HepG2 (cell line): ENCODE measurements around the gene GGPS1. TPM values are rescaled to one million over a fixed set of nuclear protein-coding genes. Genes with fewer than 3 reads are reported as not detected.

Source experiments
- NCOA1 ChIP-seq: sonication (generic); formaldehyde crosslinking; IDR thresholded peaks from 2 replicates; pipeline ENCODE4 v1.9.0; 2021; ENCODE audit warnings: missing genetic modification reagents
- NFE2L2 ChIP-seq: fragments of 150-350 bp; IDR thresholded peaks from 2 replicates; pipeline ENCODE4 v1.6.1; 2014; ENCODE audit warnings: low read length
- NFYC ChIP-seq: IDR thresholded peaks from 2 replicates; pipeline ENCODE4 v1.6.1; 2016; ENCODE audit warnings: missing genetic modification reagents, missing compliant biosample characterization
- PRMT3 ChIP-seq: sonication (generic); formaldehyde crosslinking; IDR thresholded peaks from 2 replicates; pipeline ENCODE4 v1.8.1; 2022; ENCODE audit warnings: low read depth, mild to moderate bottlenecking, moderate library complexity, missing genetic modification reagents, borderline replicate concordance
- PRPF4 ChIP-seq: fragments of 200-400 bp; formaldehyde crosslinking; IDR thresholded peaks from 2 replicates; pipeline ENCODE4 v1.6.1; 2016; ENCODE audit warnings: low read length, low read depth; ENCODE audit not compliant: poor library complexity, severe bottlenecking
- PTBP1 ChIP-seq: fragments of 200-400 bp; formaldehyde crosslinking; IDR thresholded peaks from 2 replicates; pipeline ENCODE4 v1.6.1; 2018; ENCODE audit warnings: low read length, low read depth; ENCODE audit not compliant: poor library complexity, severe bottlenecking
- RFXAP ChIP-seq: sonication (generic); formaldehyde crosslinking; IDR thresholded peaks from 2 replicates; pipeline ENCODE4 v1.4.0; 2020; ENCODE audit warnings: missing genetic modification reagents, borderline replicate concordance
- SIX1 ChIP-seq: sonication (generic); formaldehyde crosslinking; IDR thresholded peaks from 2 replicates; pipeline ENCODE4 v1.4.0; 2020; ENCODE audit warnings: missing genetic modification reagents, borderline replicate concordance
- SKI ChIP-seq: fragments of 450-650 bp; IDR thresholded peaks from one replicate; pipeline ENCODE4 v1.6.1; 2018; ENCODE audit warnings: mild to moderate bottlenecking; ENCODE audit not compliant: partially characterized antibody
- SP4 ChIP-seq: sonication (generic); formaldehyde crosslinking; IDR thresholded peaks from 2 replicates; pipeline ENCODE4 v1.8.1; 2023; ENCODE audit warnings: mild to moderate bottlenecking, missing genetic modification reagents
- TCF7L2 ChIP-seq: IDR thresholded peaks from 2 replicates; pipeline ENCODE4 v1.6.1; 2011; ENCODE audit warnings: mild to moderate bottlenecking, low read depth, low read length, moderate library complexity
- XBP1 ChIP-seq: sonication (generic); formaldehyde crosslinking; IDR thresholded peaks from 2 replicates; pipeline ENCODE4 v1.5.0; 2020; ENCODE audit warnings: missing genetic modification reagents
- YEATS4 ChIP-seq: sonication (generic); formaldehyde crosslinking; IDR thresholded peaks from 2 replicates; pipeline ENCODE4 v1.4.0; 2020; ENCODE audit warnings: missing genetic modification reagents, borderline replicate concordance
- ZFP90 ChIP-seq: sonication (generic); formaldehyde crosslinking; IDR thresholded peaks from 2 replicates; pipeline ENCODE4 v1.8.0; 2022; ENCODE audit warnings: missing genetic modification reagents, mild to moderate bottlenecking, inconsistent platforms, borderline replicate concordance
- ZKSCAN1 ChIP-seq: fragments of 150-350 bp; IDR thresholded peaks from 2 replicates; pipeline ENCODE4 v1.6.1; 2014; ENCODE audit warnings: low read length
- ZNF180 ChIP-seq: sonication (generic); formaldehyde crosslinking; IDR thresholded peaks from 2 replicates; pipeline ENCODE4 v1.4.0; 2020; ENCODE audit warnings: low read depth, missing genetic modification reagents, borderline replicate concordance
- ZNF205 ChIP-seq: IDR thresholded peaks from 2 replicates; pipeline ENCODE4 v1.6.1; 2018; ENCODE audit warnings: missing biosample characterization, missing genetic modification reagents
- ZNF282 ChIP-seq: fragments of 450-650 bp; IDR thresholded peaks from 2 replicates; pipeline ENCODE4 v1.6.1; 2018; ENCODE audit not compliant: partially characterized antibody
- ZNF292 ChIP-seq: sonication (generic); formaldehyde crosslinking; IDR thresholded peaks from 2 replicates; pipeline ENCODE4 v1.8.1; 2022; ENCODE audit warnings: mild to moderate bottlenecking, low read depth, missing genetic modification reagents, borderline replicate concordance
- ZNF432 ChIP-seq: sonication (generic); formaldehyde crosslinking; IDR thresholded peaks from 2 replicates; pipeline ENCODE4 v1.5.0; 2020; ENCODE audit warnings: missing genetic modification reagents, mild to moderate bottlenecking, borderline replicate concordance
- ZNF558 ChIP-seq: sonication (generic); formaldehyde crosslinking; IDR thresholded peaks from 2 replicates; pipeline ENCODE4 v1.9.0; 2022; ENCODE audit warnings: mild to moderate bottlenecking, missing genetic modification reagents, borderline replicate concordance
- ZNF724P ChIP-seq: sonication (generic); formaldehyde crosslinking; IDR thresholded peaks from 2 replicates; pipeline ENCODE4 v1.8.0; 2022; ENCODE audit warnings: missing genetic modification reagents, borderline replicate concordance
- ZNF776 ChIP-seq: sonication (generic); formaldehyde crosslinking; IDR thresholded peaks from 2 replicates; pipeline ENCODE4 v1.4.0; 2020; ENCODE audit warnings: mild to moderate bottlenecking, missing genetic modification reagents
- ZNF788 ChIP-seq: sonication (generic); formaldehyde crosslinking; IDR thresholded peaks from 2 replicates; pipeline ENCODE4 v1.5.0; 2020; ENCODE audit warnings: mild to moderate bottlenecking, missing genetic modification reagents, borderline replicate concordance
- polyA plus RNA-seq, 8 experiments: library from polyadenylated mRNA; depleted of rRNA in 3 of 8; stranded (reverse) in 7 of 8; unstranded in 1 of 8; fragments of >200 nt; fragmentation: Illumina TruSeq in 4 of 8; extraction: Trizol in 4 of 8; gene quantifications; 2 replicates each; pipeline versions ENCODE4 v1.2.1 to v1.2.3, GENCODE V29; 2011 to 2016; ENCODE audit warnings: low read depth in 4 of 8, missing spikeins in 1 of 8, mixed read lengths in 1 of 8; ENCODE audit not compliant: insufficient read depth in 1 of 8
- total RNA-seq, 5 experiments: library from RNA; depleted of rRNA; stranded (reverse); fragments of >200 nt; fragmentation: Illumina TruSeq; extraction: Trizol; gene quantifications; 2 replicates each; pipeline ENCODE4 v1.2.3, GENCODE V29; 2016; ENCODE audit warnings: low read depth in 1 of 5
- TF ChIP-seq, protein P1 (sequence below): sonication (generic); formaldehyde crosslinking; IDR thresholded peaks from 2 replicates; pipeline ENCODE4 v1.4.0; 2020; ENCODE audit warnings: missing genetic modification reagents, borderline replicate concordance
- TF ChIP-seq, protein P2 (sequence below): sonication (generic); formaldehyde crosslinking; IDR thresholded peaks from 2 replicates; pipeline ENCODE4 v1.4.0; 2020; ENCODE audit warnings: mild to moderate bottlenecking, missing genetic modification reagents
- TF ChIP-seq, protein P3 (sequence below): sonication (generic); formaldehyde crosslinking; IDR thresholded peaks from 2 replicates; pipeline ENCODE4 v1.5.0; 2020; ENCODE audit warnings: missing genetic modification reagents, mild to moderate bottlenecking, borderline replicate concordance

The GGPS1 gene
- total and polyA plus RNA-seq, 2 of the 13 experiments (the other 11 are each of a cell fraction or from before 2014, with no cell fraction given) = 28.8 to 42.6 TPM

DNA sequence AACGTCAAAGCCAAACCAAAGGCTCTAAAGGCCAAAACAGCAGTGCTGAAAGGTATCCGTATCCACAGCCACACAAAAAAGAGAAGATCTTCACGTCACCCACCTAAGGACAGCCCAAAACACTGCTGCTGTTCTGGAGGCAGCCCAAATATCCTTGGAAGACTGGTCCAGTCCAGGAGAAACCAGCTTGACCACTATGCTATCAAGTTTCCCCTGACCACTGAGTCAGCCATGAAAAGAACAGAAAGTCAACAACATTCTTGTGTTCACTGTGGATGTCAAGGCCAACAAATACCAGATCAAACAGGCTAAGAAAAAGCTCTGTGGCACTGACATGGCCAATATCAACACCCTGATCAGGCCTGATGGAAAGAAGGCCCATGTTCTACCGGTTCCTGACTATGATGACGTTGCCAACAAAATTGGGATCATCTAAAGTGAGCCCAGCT, 32.4 kb upstream of the GGPS1 start (continued):
- TF ChIP-seq ZNF282 = no peak
- TF ChIP-seq NFE2L2 = no peak
- TF ChIP-seq, protein P1, sequence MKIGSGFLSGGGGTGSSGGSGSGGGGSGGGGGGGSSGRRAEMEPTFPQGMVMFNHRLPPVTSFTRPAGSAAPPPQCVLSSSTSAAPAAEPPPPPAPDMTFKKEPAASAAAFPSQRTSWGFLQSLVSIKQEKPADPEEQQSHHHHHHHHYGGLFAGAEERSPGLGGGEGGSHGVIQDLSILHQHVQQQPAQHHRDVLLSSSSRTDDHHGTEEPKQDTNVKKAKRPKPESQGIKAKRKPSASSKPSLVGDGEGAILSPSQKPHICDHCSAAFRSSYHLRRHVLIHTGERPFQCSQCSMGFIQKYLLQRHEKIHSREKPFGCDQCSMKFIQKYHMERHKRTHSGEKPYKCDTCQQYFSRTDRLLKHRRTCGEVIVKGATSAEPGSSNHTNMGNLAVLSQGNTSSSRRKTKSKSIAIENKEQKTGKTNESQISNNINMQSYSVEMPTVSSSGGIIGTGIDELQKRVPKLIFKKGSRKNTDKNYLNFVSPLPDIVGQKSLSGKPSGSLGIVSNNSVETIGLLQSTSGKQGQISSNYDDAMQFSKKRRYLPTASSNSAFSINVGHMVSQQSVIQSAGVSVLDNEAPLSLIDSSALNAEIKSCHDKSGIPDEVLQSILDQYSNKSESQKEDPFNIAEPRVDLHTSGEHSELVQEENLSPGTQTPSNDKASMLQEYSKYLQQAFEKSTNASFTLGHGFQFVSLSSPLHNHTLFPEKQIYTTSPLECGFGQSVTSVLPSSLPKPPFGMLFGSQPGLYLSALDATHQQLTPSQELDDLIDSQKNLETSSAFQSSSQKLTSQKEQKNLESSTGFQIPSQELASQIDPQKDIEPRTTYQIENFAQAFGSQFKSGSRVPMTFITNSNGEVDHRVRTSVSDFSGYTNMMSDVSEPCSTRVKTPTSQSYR (CRISPR knock-in tag) = no peak
- TF ChIP-seq, protein P2, sequence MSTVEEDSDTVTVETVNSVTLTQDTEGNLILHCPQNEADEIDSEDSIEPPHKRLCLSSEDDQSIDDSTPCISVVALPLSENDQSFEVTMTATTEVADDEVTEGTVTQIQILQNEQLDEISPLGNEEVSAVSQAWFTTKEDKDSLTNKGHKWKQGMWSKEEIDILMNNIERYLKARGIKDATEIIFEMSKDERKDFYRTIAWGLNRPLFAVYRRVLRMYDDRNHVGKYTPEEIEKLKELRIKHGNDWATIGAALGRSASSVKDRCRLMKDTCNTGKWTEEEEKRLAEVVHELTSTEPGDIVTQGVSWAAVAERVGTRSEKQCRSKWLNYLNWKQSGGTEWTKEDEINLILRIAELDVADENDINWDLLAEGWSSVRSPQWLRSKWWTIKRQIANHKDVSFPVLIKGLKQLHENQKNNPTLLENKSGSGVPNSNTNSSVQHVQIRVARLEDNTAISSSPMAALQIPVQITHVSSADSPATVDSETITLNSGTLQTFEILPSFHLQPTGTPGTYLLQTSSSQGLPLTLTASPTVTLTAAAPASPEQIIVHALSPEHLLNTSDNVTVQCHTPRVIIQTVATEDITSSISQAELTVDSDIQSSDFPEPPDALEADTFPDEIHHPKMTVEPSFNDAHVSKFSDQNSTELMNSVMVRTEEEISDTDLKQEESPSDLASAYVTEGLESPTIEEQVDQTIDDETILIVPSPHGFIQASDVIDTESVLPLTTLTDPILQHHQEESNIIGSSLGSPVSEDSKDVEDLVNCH (CRISPR knock-in tag) = no peak
- peak; percentile 57; the same call in 1 of the 2 replicates for TF ChIP-seq ZNF292 (CRISPR knock-in tag)
- no peak for TF ChIP-seq SP4 (CRISPR knock-in tag)
- no peak for TF ChIP-seq PRPF4
- TF ChIP-seq ZNF558 (CRISPR knock-in tag) = no peak
- no peak for TF ChIP-seq ZNF724P (CRISPR knock-in tag)
- TF ChIP-seq ZNF776 (CRISPR knock-in tag) = no peak
- TF ChIP-seq NFYC (CRISPR knock-in tag) = no peak
- TF ChIP-seq ZKSCAN1 = peak; percentile 45; the same call in 1 of the 2 replicates
- TF ChIP-seq, protein P3, sequence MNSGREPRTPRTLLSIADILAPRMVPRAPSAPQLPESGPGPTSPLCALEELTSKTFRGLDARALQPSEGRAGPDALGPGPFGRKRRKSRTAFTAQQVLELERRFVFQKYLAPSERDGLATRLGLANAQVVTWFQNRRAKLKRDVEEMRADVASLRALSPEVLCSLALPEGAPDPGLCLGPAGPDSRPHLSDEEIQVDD (CRISPR knock-in tag) = no peak
- TF ChIP-seq PRMT3 (CRISPR knock-in tag) = no peak
- TF ChIP-seq ZNF432 = no peak
- peak; percentile 45; the same call in 1 of the 2 replicates for TF ChIP-seq ZNF788 (CRISPR knock-in tag)
- peak; percentile 57 for TF ChIP-seq SKI
- TF ChIP-seq ZFP90 (CRISPR knock-in tag) = peak; percentile 96
- TF ChIP-seq XBP1 (CRISPR knock-in tag) = peak; percentile 62; the same call in 1 of the 2 replicates
- no peak for TF ChIP-seq ZNF180
- 0 out of 2 replicates have a peak, but pooled peaks have one; percentile 45 for TF ChIP-seq RFXAP (CRISPR knock-in tag)
- TF ChIP-seq SIX1 = peak; percentile 100
- TF ChIP-seq YEATS4 (CRISPR knock-in tag) = peak; percentile 46; the same call in 1 of the 2 replicates
- TF ChIP-seq TCF7L2 = no peak
- no peak for TF ChIP-seq NCOA1 (CRISPR knock-in tag)
- TF ChIP-seq PTBP1 = no peak
- no peak for TF ChIP-seq ZNF205
